Keratinocyte (primary cell): Measurements from ENCODE around the gene PTPRD. TPM values are rescaled to one million over a fixed set of nuclear protein-coding genes. Genes with fewer than 3 reads are reported as not detected.

Experiments
- DNase-seq: peaks from one replicate; pipeline ENCODE4 v3.0.0-alpha.2; 2011; ENCODE audit warnings: low read depth, missing footprints, low spot score
- FAIRE-seq: peaks from 2 replicates; lab custom pipeline; 2011; peaks lifted over from hg19 to GRCh38; lab: Jason Lieb, UNC
- H2AFZ ChIP-seq: 2 replicates; pipeline ENCODE4 v1.6.0; 2012; ENCODE audit warnings: low read length, control low read depth, inconsistent platforms; ENCODE audit not compliant: control insufficient read depth
- H3K27ac ChIP-seq: 2 replicates; pipeline ENCODE4 v1.5.1; 2011; ENCODE audit warnings: low read length; ENCODE audit not compliant: control insufficient read depth, insufficient read depth
- H3K27me3 ChIP-seq: 3 replicates; pipeline ENCODE4 v1.6.0; 2011; ENCODE audit warnings: low read length; ENCODE audit not compliant: control insufficient read depth, insufficient read depth; ENCODE audit errors: extremely low read depth
- H3K36me3 ChIP-seq, 2 experiments: 2 replicates in 1 of 2; 3 replicates in 1 of 2; pipeline ENCODE4 v1.5.1; 2011; ENCODE audit warnings: low read length in 2 of 2, mild to moderate bottlenecking in 1 of 2; ENCODE audit not compliant: control insufficient read depth in 2 of 2, insufficient read depth in 2 of 2; ENCODE audit errors: extremely low read depth in 1 of 2
- H3K4me1 ChIP-seq: 3 replicates; pipeline ENCODE4 v1.5.1; 2011; ENCODE audit warnings: low read length; ENCODE audit not compliant: control insufficient read depth, insufficient read depth; ENCODE audit errors: extremely low read depth
- H3K4me2 ChIP-seq: 3 replicates; pipeline ENCODE4 v1.6.0; 2011; ENCODE audit warnings: low read depth, low read length; ENCODE audit not compliant: control insufficient read depth, insufficient read depth; ENCODE audit errors: extremely low read depth
- H3K4me3 ChIP-seq, 3 experiments: fragments of 200-600 bp in 1 of 3; sonication (generic) in 1 of 3; 2 replicates in 2 of 3; 3 replicates in 1 of 3; pipeline ENCODE4 v1.5.1; 2011 to 2016; ENCODE audit warnings: low read length in 3 of 3, mild to moderate bottlenecking in 3 of 3, control low read depth in 2 of 3, inconsistent platforms in 1 of 3, low read depth in 1 of 3, mixed read lengths in 1 of 3, mixed run types in 1 of 3, moderate library complexity in 1 of 3; ENCODE audit not compliant: control insufficient read depth in 2 of 3, insufficient read depth in 2 of 3; ENCODE audit errors: extremely low read depth in 1 of 3
- H3K79me2 ChIP-seq: 2 replicates; pipeline ENCODE4 v1.6.0; 2012; ENCODE audit warnings: low read length; ENCODE audit not compliant: control insufficient read depth, insufficient read depth
- H3K9ac ChIP-seq: 3 replicates; pipeline ENCODE4 v1.6.0; 2011; ENCODE audit warnings: low read length; ENCODE audit not compliant: control insufficient read depth, insufficient read depth; ENCODE audit errors: extremely low read depth
- H3K9me1 ChIP-seq: 3 replicates; pipeline ENCODE4 v1.6.0; 2011; ENCODE audit warnings: low read length; ENCODE audit not compliant: control insufficient read depth, insufficient read depth; ENCODE audit errors: extremely low read depth
- H3K9me3 ChIP-seq: 2 replicates; pipeline ENCODE4 v1.5.1; 2012; ENCODE audit warnings: low read depth, low read length; ENCODE audit not compliant: control insufficient read depth
- H4K20me1 ChIP-seq: 3 replicates; pipeline ENCODE4 v1.6.0; 2011; ENCODE audit warnings: low read length; ENCODE audit not compliant: control insufficient read depth, insufficient read depth; ENCODE audit errors: extremely low read depth
- EZH2 ChIP-seq: IDR thresholded peaks from one replicate; pipeline ENCODE4 v1.6.1; 2012; ENCODE audit warnings: inconsistent platforms, mild to moderate bottlenecking, low read length, moderate library complexity
- dilution Hi-C: fragments of 300-500 bp; cut with MboI; formaldehyde crosslinking; loops from one replicate; pipeline ENCODE4 v1.7.0; 2020; ENCODE audit warnings: low sequenced_read_pairs; ENCODE audit not compliant: extremely low pct_ligation_motif_present
- polyA plus RNA-seq, 5 experiments: library from polyadenylated mRNA; depleted of rRNA in 3 of 5; stranded (reverse) in 3 of 5; stranded (forward) in 1 of 5; unstranded in 1 of 5; fragments of >200 nt; gene quantifications; 1 replicate in 1 of 5; 2 replicates in 3 of 5; 3 replicates in 1 of 5; pipeline versions ENCODE4 v1.2.1 to v1.2.3, GENCODE V29; 2011 to 2012; ENCODE audit warnings: missing spikeins in 2 of 5, low read depth in 1 of 5, low replicate concordance in 1 of 5
- TF ChIP-seq, protein P1 (sequence below), 3 experiments: IDR thresholded peaks in 1 of 3; conservative IDR thresholded peaks in 1 of 3; optimal IDR thresholded peaks in 1 of 3; 2 replicates in 2 of 3; 3 replicates in 1 of 3; pipeline versions ENCODE3 to v1.5.1; 2011; ENCODE audit warnings: low read length in 3 of 3, mild to moderate bottlenecking in 3 of 3, moderate library complexity in 2 of 3, control low read depth in 1 of 3, inconsistent platforms in 1 of 3; ENCODE audit not compliant: insufficient read depth in 2 of 3; ENCODE audit errors: extremely low read depth in 1 of 3

The PTPRD gene
- polyA plus RNA-seq, 1 donor (not counting 4 experiments of a cell fraction or from before 2014, with no cell fraction given): 0.10 TPM

DNA sequence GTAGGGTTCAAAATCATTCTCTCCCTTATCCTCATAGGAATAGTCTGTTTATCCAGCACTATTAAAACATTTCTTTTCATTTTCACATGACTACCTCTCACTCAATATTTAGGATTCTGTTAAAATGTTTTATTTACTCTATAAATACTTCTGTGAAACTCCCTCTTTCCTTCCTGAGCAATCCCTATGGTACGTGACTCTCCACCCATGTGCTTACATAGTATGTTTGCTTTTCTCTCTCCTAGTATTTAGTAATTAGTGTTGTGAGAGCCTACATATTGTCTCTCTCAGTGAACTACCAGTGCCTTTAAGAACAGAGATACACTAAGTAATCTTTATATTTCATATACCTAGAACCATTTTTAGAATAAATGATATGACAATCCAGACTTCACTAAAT is 46.0 kb downstream of the PTPRD start:
- H3K79me2 ChIP-seq: no peaks in the 10 kb centered on the region
- no peaks in the 10 kb centered on the region for H3K27me3 ChIP-seq
- dilution Hi-C loops: no loop called here
- no peak overlapping the region for H3K4me2 ChIP-seq
- no peak overlapping the region for H3K9ac ChIP-seq
- no peaks in the 10 kb centered on the region for H3K36me3 ChIP-seq
- FAIRE-seq: no peak
- H3K9me3 ChIP-seq: no peaks in the 10 kb centered on the region
- no peak for DNase-seq
- H3K4me1 ChIP-seq: peaks cover 17% of the 10 kb centered on the region
- no peaks in the 10 kb centered on the region for H3K9me1 ChIP-seq
- no peak overlapping the region for H3K4me3 ChIP-seq
- H4K20me1 ChIP-seq: no peaks in the 10 kb centered on the region
- TF ChIP-seq, protein P1, sequence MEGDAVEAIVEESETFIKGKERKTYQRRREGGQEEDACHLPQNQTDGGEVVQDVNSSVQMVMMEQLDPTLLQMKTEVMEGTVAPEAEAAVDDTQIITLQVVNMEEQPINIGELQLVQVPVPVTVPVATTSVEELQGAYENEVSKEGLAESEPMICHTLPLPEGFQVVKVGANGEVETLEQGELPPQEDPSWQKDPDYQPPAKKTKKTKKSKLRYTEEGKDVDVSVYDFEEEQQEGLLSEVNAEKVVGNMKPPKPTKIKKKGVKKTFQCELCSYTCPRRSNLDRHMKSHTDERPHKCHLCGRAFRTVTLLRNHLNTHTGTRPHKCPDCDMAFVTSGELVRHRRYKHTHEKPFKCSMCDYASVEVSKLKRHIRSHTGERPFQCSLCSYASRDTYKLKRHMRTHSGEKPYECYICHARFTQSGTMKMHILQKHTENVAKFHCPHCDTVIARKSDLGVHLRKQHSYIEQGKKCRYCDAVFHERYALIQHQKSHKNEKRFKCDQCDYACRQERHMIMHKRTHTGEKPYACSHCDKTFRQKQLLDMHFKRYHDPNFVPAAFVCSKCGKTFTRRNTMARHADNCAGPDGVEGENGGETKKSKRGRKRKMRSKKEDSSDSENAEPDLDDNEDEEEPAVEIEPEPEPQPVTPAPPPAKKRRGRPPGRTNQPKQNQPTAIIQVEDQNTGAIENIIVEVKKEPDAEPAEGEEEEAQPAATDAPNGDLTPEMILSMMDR (optimal IDR thresholded peaks at IDR 0.05 in 1 of 3, IDR thresholded peaks at IDR 0.05 in 1 of 3, conservative IDR thresholded peaks at IDR 0.05 in 1 of 3; ENCODE audit: extremely low read depth in 1 of 3, insufficient read depth in 2 of 3, low read length in 3 of 3): no peak
- TF ChIP-seq EZH2: no peak
- H3K27ac ChIP-seq: no peak overlapping the region
- peak overlapping the region; percentile 12 for H2AFZ ChIP-seq

DNA sequence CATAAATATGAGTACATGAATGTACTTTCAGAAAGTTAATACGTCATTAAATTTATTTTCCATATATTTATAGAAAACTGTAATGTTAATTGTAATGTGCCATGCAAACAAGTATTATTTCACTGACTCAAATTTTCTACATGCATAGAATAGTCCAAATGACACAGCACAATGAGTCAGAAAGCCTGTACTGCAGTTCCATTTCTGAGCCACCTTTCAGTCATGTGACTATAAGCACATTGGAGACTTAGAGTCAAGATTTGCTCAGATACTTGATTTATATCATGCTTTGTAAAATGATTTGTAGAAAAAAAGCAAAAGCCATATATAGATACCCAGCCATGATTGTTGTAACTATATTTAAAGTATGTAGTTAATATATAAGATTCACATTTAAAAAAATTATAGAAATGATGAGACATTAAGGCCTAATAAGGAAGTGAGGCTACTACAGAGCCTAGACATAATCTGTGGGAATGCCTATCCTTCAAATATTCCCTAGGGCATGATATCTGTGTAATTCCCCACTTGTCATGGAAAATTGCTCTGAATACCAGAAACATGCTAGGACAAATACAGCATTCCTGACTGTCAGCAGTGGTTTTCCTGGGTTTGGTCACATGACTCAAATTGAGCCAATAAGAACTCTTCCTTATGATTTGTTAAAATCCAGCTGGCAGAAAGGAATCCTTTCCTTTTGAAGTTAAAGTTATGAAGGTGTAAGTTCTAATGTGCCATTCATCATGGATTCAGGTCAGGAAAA is 50.0 kb downstream of the PTPRD start:
- Histone ChIP-seq H2AFZ (peak overlapping the region; percentile 59), H3K27me3 (no peaks in the 10 kb centered on the region), H3K4me3 (no peak overlapping the region), H3K9ac (peak overlapping the region; percentile 47), H3K27ac (peak overlapping the region; percentile 86), H3K4me1 (peaks cover 22% of the 10 kb centered on the region), H3K36me3 (no peaks in the 10 kb centered on the region), H3K4me2 (peak overlapping the region; percentile 41), H3K79me2 (no peaks in the 10 kb centered on the region), H4K20me1 (no peaks in the 10 kb centered on the region), H3K9me1 (no peaks in the 10 kb centered on the region), H3K9me3 (no peaks in the 10 kb centered on the region)
- peak; percentile 92 for FAIRE-seq
- peak; percentile 89 for DNase-seq
- TF ChIP-seq EZH2: no peak
- TF ChIP-seq, protein P1 (optimal IDR thresholded peaks at IDR 0.05 in 1 of 3, IDR thresholded peaks at IDR 0.05 in 1 of 3, conservative IDR thresholded peaks at IDR 0.05 in 1 of 3; ENCODE audit: extremely low read depth in 1 of 3, insufficient read depth in 2 of 3, low read length in 3 of 3): no peak
- dilution Hi-C loops: no loop called here
